Mesenchymal stem cell (in vitro differentiated cells and primary cell): ENCODE data around the gene DUSP12.

ENCODE experiments used
- DNase-seq: peaks from one replicate; pipeline ENCODE4 v3.0.0-alpha.2; 2013
- H2AFZ ChIP-seq: one replicate; pipeline ENCODE4 v1.6.1; 2013; ENCODE audit warnings: low read depth, mild to moderate bottlenecking, control low read depth, inconsistent platforms, low read length, moderate library complexity
- H2AK5ac ChIP-seq: 2 replicates; pipeline ENCODE4 v1.6.1; 2013; ENCODE audit warnings: low read length, moderate library complexity, mild to moderate bottlenecking, inconsistent platforms; ENCODE audit not compliant: severe bottlenecking
- H2BK120ac ChIP-seq: one replicate; pipeline ENCODE4 v1.6.1; 2013; ENCODE audit warnings: low read depth, mild to moderate bottlenecking, inconsistent platforms, low read length, moderate library complexity
- H2BK12ac ChIP-seq, 2 experiments: one replicate each; pipeline ENCODE4 v1.6.1; 2013; ENCODE audit warnings: inconsistent platforms in 2 of 2, low read length in 2 of 2, mild to moderate bottlenecking in 2 of 2, moderate library complexity in 2 of 2, control low read depth in 1 of 2
- H2BK15ac ChIP-seq: one replicate; pipeline ENCODE4 v1.6.1; 2013; ENCODE audit warnings: mild to moderate bottlenecking, low read depth, inconsistent platforms; ENCODE audit not compliant: poor library complexity, severe bottlenecking
- H2BK5ac ChIP-seq: 2 replicates; pipeline ENCODE4 v1.6.1; 2013; ENCODE audit warnings: low read depth, mild to moderate bottlenecking, low read length, control low read depth, inconsistent platforms; ENCODE audit not compliant: poor library complexity, severe bottlenecking
- H3K14ac ChIP-seq, 2 experiments: one replicate each; pipeline ENCODE4 v1.6.1; 2013; ENCODE audit warnings: inconsistent platforms in 2 of 2, low read length in 2 of 2, control low read depth in 1 of 2, mild to moderate bottlenecking in 1 of 2, moderate library complexity in 1 of 2
- H3K18ac ChIP-seq, 2 experiments: one replicate each; pipeline ENCODE4 v1.6.1; 2013; ENCODE audit warnings: inconsistent platforms in 2 of 2, low read length in 2 of 2, control low read depth in 1 of 2, low read depth in 1 of 2, mild to moderate bottlenecking in 1 of 2
- H3K23ac ChIP-seq, 2 experiments: one replicate each; pipeline ENCODE4 v1.6.1; 2013; ENCODE audit warnings: inconsistent platforms in 2 of 2, low read length in 2 of 2, mild to moderate bottlenecking in 2 of 2, moderate library complexity in 2 of 2, control low read depth in 1 of 2
- H3K27ac ChIP-seq: 2 replicates; pipeline ENCODE4 v1.5.1; 2013; ENCODE audit warnings: mild to moderate bottlenecking, moderate library complexity, low read length, control low read depth, inconsistent platforms; ENCODE audit not compliant: poor library complexity, severe bottlenecking
- H3K27me3 ChIP-seq, 2 experiments: 2 replicates each; pipeline versions ENCODE4 v1.6.1 to v1.7.0; 2013; ENCODE audit warnings: low read length in 2 of 2, mild to moderate bottlenecking in 2 of 2, moderate library complexity in 2 of 2, control low read depth in 1 of 2, inconsistent platforms in 1 of 2; ENCODE audit not compliant: control insufficient read depth in 1 of 2, insufficient read depth in 1 of 2
- H3K36me3 ChIP-seq, 2 experiments: 2 replicates each; pipeline versions ENCODE4 v1.6.1 to v1.7.0; 2013; ENCODE audit warnings: low read length in 2 of 2, control low read depth in 1 of 2, inconsistent platforms in 1 of 2, low read depth in 1 of 2, mild to moderate bottlenecking in 1 of 2; ENCODE audit not compliant: insufficient read depth in 2 of 2, control insufficient read depth in 1 of 2
- H3K4ac ChIP-seq, 2 experiments: one replicate each; pipeline ENCODE4 v1.6.1; 2013; ENCODE audit warnings: inconsistent platforms in 2 of 2, low read length in 2 of 2, mild to moderate bottlenecking in 2 of 2, moderate library complexity in 2 of 2, control low read depth in 1 of 2, low read depth in 1 of 2
- H3K4me1 ChIP-seq: 2 replicates; pipeline ENCODE4 v1.6.1; 2013; ENCODE audit warnings: low read depth, low read length, control low read depth; ENCODE audit not compliant: control insufficient read depth, insufficient read depth
- H3K4me2 ChIP-seq: 2 replicates; pipeline ENCODE4 v1.6.1; 2013; ENCODE audit warnings: low read length, mild to moderate bottlenecking, inconsistent platforms; ENCODE audit not compliant: poor library complexity, severe bottlenecking
- H3K4me3 ChIP-seq, 2 experiments: 2 replicates each; pipeline versions ENCODE4 v1.5.1 to v1.7.0; 2013; ENCODE audit warnings: low read length in 2 of 2, mild to moderate bottlenecking in 2 of 2, control low read depth in 1 of 2, low read depth in 1 of 2; ENCODE audit not compliant: insufficient read depth in 1 of 2
- H3K79me1 ChIP-seq: replicated peaks from 2 replicates; pipeline ENCODE4 v1.6.1; 2013; ENCODE audit warnings: mild to moderate bottlenecking, control low read depth, low read length, inconsistent platforms; ENCODE audit not compliant: poor library complexity, severe bottlenecking
- H3K9ac ChIP-seq: 2 replicates; pipeline ENCODE4 v1.7.0; 2013; ENCODE audit warnings: mild to moderate bottlenecking, low read length, moderate library complexity
- H3K9me3 ChIP-seq: 2 replicates; pipeline ENCODE4 v1.7.0; 2013; ENCODE audit warnings: mild to moderate bottlenecking, low read length; ENCODE audit not compliant: control insufficient read depth
- H4K8ac ChIP-seq: one replicate; pipeline ENCODE4 v1.6.1; 2013; ENCODE audit warnings: inconsistent platforms, mild to moderate bottlenecking, low read length, moderate library complexity
- H4K91ac ChIP-seq: one replicate; pipeline ENCODE4 v1.6.1; 2013; ENCODE audit warnings: mild to moderate bottlenecking, low read length, inconsistent platforms
- WGBS: methylation state at CpG from one replicate; pipeline ENCODE4 v1.1.7; 2013; ENCODE audit warnings: mixed read lengths; 5-methylcytosine and 5-hydroxymethylcytosine counted together

Gene DUSP12

GRCh38 chr1:161771973-161772372 lies 22.4 kb downstream of the DUSP12 start:
- H2BK5ac ChIP-seq = no peak overlapping the region
- H3K14ac ChIP-seq = no peak overlapping the region
- no peak overlapping the region for H2BK120ac ChIP-seq
- 97% methylated on average over 2 of the region's 2 CpGs for WGBS
- H3K9me3 ChIP-seq = no peaks in the 10 kb centered on the region
- H4K91ac ChIP-seq = no peak overlapping the region
- H3K4me1 ChIP-seq = no peaks in the 10 kb centered on the region
- no peak overlapping the region for H3K4ac ChIP-seq
- no peak overlapping the region for H3K9ac ChIP-seq
- H2AK5ac ChIP-seq = no peak overlapping the region
- no peak overlapping the region for H3K18ac ChIP-seq
- H3K23ac ChIP-seq = no peak overlapping the region
- DNase-seq = no peak
- H3K4me3 ChIP-seq = no peak overlapping the region
- H3K27ac ChIP-seq = no peak overlapping the region
- no peak overlapping the region for H2AFZ ChIP-seq
- H3K36me3 ChIP-seq = no peaks in the 10 kb centered on the region
- peaks cover 12% of the 10 kb centered on the region for H3K79me1 ChIP-seq
- H3K27me3 ChIP-seq = no peaks in the 10 kb centered on the region
- H2BK15ac ChIP-seq = no peak overlapping the region
- H2BK12ac ChIP-seq = no peak overlapping the region
- no peak overlapping the region for H4K8ac ChIP-seq
- no peak overlapping the region for H3K4me2 ChIP-seq

DNA sequence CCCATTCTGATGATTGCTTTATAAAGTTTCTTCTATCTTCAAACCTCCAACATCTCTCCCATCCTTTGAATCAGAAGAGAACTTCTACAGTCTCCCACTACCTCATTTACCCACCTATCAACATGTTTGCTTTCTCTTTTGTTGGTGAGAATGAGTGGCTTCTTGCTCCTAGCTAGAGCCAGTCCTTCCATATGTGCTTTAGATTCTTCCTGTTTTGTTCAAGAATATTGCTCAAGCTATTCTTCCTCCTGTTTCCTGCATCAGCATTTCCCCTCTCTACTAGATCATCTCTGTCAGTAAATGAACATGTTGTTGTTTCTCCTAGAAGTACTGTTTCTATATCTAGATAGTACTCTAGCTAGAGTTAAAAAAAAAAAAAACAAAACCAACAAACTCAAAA lies 22.8 kb downstream of the DUSP12 start:
- DNase-seq = peak; percentile 28
- H3K4me3 ChIP-seq = no peak overlapping the region
- no peak overlapping the region for H3K23ac ChIP-seq
- no peak overlapping the region for H3K4me2 ChIP-seq
- no peak overlapping the region for H3K4ac ChIP-seq
- no peak overlapping the region for H2BK15ac ChIP-seq
- no peaks in the 10 kb centered on the region for H3K27me3 ChIP-seq
- H2AK5ac ChIP-seq = no peak overlapping the region
- H3K79me1 ChIP-seq = peaks cover 14% of the 10 kb centered on the region
- no peak overlapping the region for H2BK120ac ChIP-seq
- H3K27ac ChIP-seq = no peak overlapping the region
- H3K4me1 ChIP-seq = no peaks in the 10 kb centered on the region
- H3K9me3 ChIP-seq = no peaks in the 10 kb centered on the region
- no peak overlapping the region for H4K8ac ChIP-seq
- H3K9ac ChIP-seq = no peak overlapping the region
- H2BK12ac ChIP-seq = no peak overlapping the region
- H3K18ac ChIP-seq = no peak overlapping the region
- H3K14ac ChIP-seq = no peak overlapping the region
- H3K36me3 ChIP-seq = no peaks in the 10 kb centered on the region
- no peak overlapping the region for H2AFZ ChIP-seq
- no peak overlapping the region for H4K91ac ChIP-seq
- H2BK5ac ChIP-seq = no peak overlapping the region

- Histone ChIP-seq H3K9me3 (no peaks in the 10 kb centered on the region), H3K14ac (no peak overlapping the region), H2AFZ (no peak overlapping the region), H2AK5ac (no peak overlapping the region), H3K27ac (no peak overlapping the region), H3K36me3 (no peaks in the 10 kb centered on the region), H3K79me1 (peaks cover 12% of the 10 kb centered on the region), H3K4ac (no peak overlapping the region), H3K4me3 (no peak overlapping the region), H2BK12ac (no peak overlapping the region), H2BK120ac (no peak overlapping the region), H3K18ac (no peak overlapping the region), H4K91ac (no peak overlapping the region), H3K4me2 (no peak overlapping the region), H3K9ac (no peak overlapping the region), H4K8ac (no peak overlapping the region), H2BK5ac (no peak overlapping the region), H3K4me1 (no peaks in the 10 kb centered on the region), H2BK15ac (no peak overlapping the region), H3K23ac (no peak overlapping the region), H3K27me3 (no peaks in the 10 kb centered on the region)
- DNase-seq = no peak
- WGBS = 94% methylated on average over 4 of the region's 4 CpGs
Observed at GRCh38 chr1:161773791-161774190, 24.2 kb downstream of the DUSP12 start.

DNA sequence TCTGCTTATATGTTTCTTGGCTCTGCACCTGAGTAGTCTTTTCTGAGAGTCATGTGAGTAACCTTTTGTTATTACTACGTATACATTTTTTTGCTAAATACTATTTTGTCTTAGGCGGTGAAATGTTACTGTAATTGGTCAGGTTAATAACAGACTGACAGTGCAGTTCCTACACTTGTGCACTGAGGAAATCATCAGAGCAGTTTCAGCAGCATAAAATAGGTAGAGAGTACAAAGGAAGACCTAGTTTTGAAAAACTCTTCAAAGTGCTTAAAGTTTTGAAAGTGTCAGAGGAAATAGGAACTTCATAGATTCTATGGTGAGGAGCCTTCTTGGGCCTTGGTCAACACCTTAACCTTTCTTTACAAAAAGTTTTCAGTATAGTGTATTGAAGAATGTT lies 27.7 kb downstream of the DUSP12 start:
- Histone ChIP-seq H2BK5ac (no peak overlapping the region), H2AK5ac (no peak overlapping the region), H4K8ac (no peak overlapping the region), H3K4me2 (no peak overlapping the region), H3K27me3 (no peaks in the 10 kb centered on the region), H3K4me3 (no peak overlapping the region), H3K4ac (no peak overlapping the region), H3K27ac (no peak overlapping the region), H3K18ac (no peak overlapping the region), H2AFZ (no peak overlapping the region), H2BK12ac (no peak overlapping the region), H3K9me3 (no peaks in the 10 kb centered on the region), H3K14ac (no peak overlapping the region), H3K36me3 (peaks cover 3 to 10% of the 10 kb centered on the region in 2 experiments), H4K91ac (no peak overlapping the region), H2BK15ac (no peak overlapping the region), H3K23ac (no peak overlapping the region), H3K79me1 (peaks cover 12% of the 10 kb centered on the region), H3K9ac (no peak overlapping the region), H2BK120ac (no peak overlapping the region), H3K4me1 (peaks cover 1% of the 10 kb centered on the region)
- no peak for DNase-seq
- 100% methylated on average over 2 of the region's 2 CpGs for WGBS
